GM12875 (cell line): ENCODE data around the gene VCX2.

Experiments
- H3K4me3 ChIP-seq: one replicate; pipeline ENCODE4 v1.5.1; 2011; ENCODE audit warnings: low read depth, low read length, control low read depth
- CTCF ChIP-seq: IDR thresholded peaks from 2 replicates; pipeline ENCODE4 v1.5.1; 2011; ENCODE audit warnings: low read depth, mild to moderate bottlenecking, control low read depth, inconsistent platforms, low read length, moderate library complexity, borderline replicate concordance; ENCODE audit not compliant: insufficient read depth

VCX2 gene

GRCh38 chrX:8144925-8145324 lies 26.1 kb downstream of the VCX2 start:
- no peak overlapping the region for H3K4me3 ChIP-seq
- TF ChIP-seq CTCF: no peak

GRCh38 chrX:8141896-8142295 lies 29.2 kb downstream of the VCX2 start:
- TF ChIP-seq CTCF: no peak
- no peak overlapping the region for H3K4me3 ChIP-seq

GRCh38 chrX:8140986-8141744 lies 29.9 kb downstream of the VCX2 start:
- TF ChIP-seq CTCF: no peak

GRCh38 chrX:8139716-8140115 lies 31.4 kb downstream of the VCX2 start:
- TF ChIP-seq CTCF: no peak
- no peak overlapping the region for H3K4me3 ChIP-seq

More at GRCh38 chrX:8140986-8141744, 29.9 kb downstream of the VCX2 start:
- no peak overlapping the region for H3K4me3 ChIP-seq

GRCh38 chrX:8138252-8138651 lies 32.8 kb downstream of the VCX2 start:
- H3K4me3 ChIP-seq: no peak overlapping the region
- TF ChIP-seq CTCF: no peak

- no peak for TF ChIP-seq CTCF
- H3K4me3 ChIP-seq: no peak overlapping the region
Observed at GRCh38 chrX:8126648-8127047, 44.4 kb downstream of the VCX2 start.

- H3K4me3 ChIP-seq: no peak overlapping the region
- no peak for TF ChIP-seq CTCF
Observed at GRCh38 chrX:8126092-8126491, 45.0 kb downstream of the VCX2 start.
